ENCODE measurements around the gene ELOVL3.
"Not testable (repeated sequence)": the region's sequence is repeated elsewhere in the genome, so short reads cannot be mapped to it uniquely, and the experiment has no call there.

ELOVL3 gene, protein sequence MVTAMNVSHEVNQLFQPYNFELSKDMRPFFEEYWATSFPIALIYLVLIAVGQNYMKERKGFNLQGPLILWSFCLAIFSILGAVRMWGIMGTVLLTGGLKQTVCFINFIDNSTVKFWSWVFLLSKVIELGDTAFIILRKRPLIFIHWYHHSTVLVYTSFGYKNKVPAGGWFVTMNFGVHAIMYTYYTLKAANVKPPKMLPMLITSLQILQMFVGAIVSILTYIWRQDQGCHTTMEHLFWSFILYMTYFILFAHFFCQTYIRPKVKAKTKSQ

DNA sequence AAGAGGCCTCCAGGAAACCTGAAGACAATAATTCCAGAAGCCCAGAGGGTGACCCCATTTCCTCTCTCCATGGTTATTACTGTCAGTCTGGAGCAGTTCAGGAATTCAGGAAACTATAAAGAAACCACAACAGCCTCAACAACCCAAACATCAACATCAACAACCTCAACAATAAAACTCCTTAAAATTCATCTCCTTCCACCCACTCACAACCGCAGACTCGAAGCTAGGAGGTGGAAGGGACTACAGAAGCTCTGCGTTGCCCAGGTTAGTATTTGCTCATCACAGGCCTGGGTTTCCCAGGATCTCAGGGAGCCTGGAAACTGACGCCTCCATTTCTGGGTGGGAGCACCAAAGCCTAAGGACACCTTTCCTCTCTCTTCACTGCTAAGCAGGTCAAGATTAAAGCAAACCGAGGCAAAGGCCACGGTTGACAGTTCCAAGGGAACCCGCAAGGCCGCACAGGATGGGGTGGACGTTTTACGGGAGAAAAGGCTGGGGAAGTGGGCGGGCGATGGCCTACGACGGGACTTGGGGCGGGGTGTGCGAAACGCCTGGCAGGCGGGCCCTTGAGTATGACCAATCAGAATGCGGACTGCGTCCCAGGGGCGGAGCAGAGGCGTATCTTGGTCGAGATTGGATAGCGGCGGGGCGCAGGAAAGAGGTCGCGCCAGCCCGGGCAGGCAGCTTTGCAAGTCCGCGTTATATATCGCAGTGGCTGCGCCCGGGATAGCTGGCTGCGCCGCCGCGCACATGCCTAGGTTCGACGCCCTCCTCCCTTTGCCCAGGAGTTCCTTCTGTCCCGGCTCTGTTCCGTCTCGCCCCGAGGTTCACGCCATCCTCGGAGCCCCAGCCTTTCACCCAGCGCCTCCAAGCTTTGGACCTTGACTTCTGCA, at the start of gene ELOVL3:
TSS of gene ELOVL3 (plus strand) at position 654 of the 896 bp plus-strand sequence. CDS start 250 bp downstream, outside the sequence.
- peak; percentile 74 for DNase-seq

DNA sequence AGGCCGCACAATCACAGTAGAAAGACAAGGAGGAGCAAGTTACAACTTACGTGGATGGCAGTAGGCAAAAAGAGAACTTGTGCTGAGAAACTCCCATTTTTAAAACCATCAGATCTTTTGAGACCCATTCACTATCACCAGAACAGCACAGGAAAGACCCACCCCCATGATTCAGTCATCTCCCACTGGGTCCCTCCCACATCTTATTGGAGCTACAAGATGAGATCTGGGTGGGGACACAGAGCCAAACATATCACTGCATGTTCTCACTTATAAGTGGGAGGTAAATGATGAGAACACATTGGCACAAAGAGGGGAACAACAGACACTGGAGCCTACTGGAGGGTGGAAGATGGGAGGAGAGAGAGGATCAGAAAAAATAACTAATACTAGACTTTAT, 41.5 kb upstream of the ELOVL3 start:
- DNase-seq: no peak

DNA sequence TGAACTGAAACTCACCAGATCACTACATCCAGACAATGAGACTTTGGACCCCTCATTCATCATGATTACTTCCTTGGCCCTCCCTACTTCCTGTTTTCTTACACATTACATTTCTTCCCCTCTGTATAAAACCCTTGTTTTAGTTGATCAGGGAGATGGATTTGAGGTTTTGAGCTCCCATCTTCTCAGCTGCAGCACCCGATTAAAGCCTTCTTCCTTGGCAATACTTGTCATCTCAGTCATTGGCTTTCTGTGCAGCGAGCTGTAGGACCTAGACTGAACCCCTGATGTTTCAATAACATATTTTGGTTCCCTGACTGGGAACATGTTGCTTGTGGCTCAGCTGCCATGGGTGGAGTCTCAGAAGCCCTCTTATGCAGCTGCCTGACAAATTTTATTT, 40.8 kb upstream of the ELOVL3 start:
- DNase-seq: no peak

DNA sequence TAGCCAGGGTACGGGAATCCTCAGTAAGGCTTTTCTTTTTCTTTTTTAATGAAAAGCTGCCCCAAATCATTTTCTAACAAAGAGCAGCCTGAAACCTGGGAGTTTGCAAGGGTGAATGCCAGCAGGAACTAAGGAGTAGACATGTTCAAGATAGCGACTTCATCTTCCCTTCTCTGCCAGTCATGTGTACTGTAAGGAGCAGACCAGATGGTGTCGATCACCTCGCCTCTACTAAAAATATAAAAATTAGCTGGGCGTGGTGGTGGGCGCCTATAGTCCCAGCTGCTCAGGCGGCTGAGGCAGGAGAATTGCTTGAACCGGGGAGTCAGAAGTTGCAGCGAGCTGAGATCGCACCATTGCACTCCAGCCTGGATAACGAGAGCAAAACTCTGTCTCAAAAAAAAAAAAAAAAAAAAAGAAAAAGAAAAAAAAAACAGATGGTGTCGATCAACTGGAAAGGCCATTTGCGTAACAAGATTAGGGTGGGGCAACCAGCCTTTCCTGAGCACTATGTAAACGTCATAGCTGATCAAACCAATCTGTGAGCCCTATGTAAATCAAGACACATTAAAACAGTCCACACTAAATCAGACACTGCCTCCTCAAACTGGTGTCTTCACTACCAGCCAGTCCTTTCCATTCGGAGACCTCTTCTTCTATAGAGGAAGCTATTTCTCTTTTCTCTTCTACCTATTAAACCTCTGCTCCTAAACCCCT, 40.1 kb upstream of the ELOVL3 start:
- peak; percentile 11 to 60 for DNase-seq

DNA sequence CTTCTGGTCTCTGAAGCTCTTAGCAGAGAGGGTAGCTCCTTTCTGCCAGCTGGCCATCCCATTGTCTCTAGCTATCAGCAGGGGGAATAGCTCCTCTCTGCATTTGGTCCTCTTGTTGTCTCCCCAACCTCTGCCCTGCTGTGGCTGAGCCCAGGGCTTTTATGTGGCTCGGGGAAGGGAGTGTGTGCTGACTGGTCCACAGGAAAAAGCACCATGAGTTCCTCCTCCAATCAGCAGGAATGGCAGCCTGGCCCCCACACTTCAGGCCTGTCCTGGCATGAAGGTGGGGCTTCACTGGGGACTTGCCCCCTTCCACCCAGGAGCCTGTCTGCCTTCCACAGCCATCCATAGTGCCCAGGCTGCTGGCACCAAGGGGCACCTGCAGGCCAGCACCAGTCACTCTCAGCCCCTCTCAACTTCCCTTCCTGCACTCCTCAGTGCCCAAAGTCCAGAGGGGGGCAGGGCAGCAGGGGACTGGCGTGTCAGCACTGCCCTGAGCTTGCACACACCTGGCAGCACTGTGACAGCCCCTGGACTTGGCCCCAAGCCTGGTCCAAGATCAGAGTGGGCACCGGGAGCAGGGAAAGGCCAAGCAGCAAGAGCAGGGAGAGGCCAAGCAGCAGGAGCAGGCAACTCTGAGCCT, 37.7 kb upstream of the ELOVL3 start:
- DNase-seq: no peak

DNA sequence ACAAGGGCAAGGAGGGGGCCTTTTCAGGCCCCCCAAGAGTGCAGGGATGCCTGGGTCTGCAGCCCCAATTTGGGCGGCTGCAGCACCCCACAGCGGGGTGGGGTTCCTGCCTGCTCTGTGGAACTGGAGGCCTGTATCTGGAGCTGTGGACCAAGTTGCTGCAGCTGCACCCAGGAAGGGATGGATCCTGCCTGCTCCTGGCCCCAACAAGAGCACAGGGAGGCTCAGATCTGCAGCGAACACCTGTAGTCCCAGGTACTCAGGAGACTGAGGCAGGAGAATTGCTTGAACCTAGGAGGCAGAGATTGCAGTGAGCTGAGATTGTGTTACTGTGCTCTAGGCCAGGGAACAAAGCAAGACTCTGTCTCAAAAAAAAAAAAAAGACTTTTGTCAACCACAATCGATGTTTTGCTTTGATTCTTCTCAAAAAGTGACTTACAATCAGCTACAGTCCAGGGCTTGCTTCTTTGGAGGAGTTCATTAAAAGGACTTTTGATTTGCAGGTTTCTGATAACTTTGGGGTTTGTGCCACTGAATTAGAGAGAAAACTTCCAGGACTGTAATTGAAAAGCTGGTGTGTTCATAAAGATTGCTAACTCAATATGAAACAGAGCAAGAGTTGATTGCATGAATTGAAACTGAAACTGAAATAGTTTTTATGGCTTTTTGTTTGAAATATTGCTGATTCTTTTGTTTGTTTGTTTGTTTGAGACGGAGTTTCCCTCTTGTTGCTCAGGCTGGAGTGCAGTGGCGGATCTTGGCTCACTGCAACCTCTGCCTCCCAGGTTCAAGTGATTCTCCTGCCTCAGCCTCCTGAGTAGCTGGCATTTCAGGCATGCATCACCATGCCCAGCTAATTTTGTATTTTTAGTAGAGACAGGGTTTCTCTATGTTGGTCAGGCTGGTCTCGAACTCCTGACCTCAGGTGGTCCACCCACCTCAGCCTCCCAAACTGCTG, 36.9 kb upstream of the ELOVL3 start:
- not testable (repeated sequence) for DNase-seq

DNA sequence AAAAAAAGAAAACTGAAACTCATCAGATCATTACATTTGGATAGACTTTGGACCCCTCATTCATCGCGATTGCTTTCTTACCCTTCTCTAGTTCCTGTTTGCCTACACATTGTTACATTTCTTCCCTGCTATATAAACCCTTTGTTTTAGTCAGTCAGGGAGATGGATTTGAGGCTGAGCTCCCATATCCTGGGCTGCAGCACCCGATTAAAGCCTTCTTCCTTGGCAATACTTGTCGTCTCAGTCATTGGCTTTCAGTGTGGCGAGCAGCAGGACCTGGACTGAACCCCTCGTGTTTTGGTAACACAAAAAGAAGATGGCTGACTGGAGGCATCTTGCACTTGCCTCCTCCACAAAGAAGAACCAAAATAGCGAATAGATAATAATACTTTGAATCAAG, 34.1 kb upstream of the ELOVL3 start:
- DNase-seq: no peak

DNA sequence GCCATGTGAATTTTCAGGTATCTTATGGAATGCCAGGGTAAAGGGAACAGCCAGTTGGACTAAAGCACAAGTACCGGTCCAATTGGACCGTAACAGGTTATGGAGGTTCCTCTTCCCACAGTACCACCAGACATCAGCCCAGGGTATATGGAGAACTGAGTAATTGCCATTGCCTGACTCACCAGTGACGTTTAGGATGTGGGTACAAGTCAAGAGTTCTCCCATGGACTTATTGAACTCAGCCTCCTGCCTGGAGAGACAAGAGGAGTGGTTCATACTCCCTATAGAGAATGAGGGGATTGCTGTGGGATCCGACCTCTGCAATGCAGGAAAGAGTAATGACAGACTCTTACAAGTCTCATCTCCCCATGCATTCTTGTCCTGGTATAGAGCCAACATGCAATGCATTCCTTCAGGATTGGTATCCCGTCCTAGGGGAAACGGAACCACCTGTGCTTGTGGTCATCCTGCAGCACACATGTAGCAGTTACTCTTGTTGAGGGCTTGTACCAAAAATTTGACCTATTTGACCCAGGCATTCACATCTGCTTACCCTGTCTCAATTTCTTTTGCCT, 30.7 kb upstream of the ELOVL3 start:
- DNase-seq: no peak

DNA sequence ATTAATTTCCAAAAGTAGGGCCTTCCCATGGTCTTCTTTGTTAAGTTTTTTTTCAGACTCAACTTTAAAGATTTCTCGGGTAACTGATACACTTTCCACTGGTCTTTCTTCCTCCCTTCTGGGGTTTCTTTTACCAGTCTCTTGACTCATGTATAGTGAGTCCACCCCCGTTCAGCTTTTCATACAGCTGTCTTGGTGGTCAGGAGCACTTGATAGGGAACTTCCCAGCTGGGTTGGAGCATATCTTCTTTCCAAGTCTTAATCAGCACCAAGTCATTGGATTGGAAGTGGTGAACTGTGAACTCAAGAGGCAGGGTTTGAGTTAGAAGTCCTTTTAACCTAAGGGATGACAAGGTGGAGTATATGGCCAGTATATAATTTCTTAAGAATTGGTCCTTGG, 29.2 kb upstream of the ELOVL3 start:
- DNase-seq: no peak

DNA sequence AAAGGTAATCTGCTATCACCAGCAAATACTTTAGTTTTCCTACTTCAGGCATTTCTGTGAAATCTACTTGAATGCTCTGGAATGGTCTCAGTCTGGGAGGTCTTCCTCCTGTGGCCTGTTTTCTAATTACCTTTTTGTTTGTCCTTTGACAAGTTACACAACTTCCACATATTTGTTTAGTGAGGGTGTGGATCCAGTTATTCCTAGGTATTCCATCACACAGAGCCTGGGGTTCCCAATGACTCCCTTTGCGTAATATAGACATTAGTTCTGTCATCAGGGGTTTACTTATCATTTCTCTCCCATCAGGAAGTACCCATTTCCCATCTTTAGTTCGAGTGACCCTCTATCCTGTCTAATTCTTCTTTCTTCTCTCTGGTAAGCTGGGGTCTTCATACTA, 28.1 kb upstream of the ELOVL3 start:
- DNase-seq: no peak

DNA sequence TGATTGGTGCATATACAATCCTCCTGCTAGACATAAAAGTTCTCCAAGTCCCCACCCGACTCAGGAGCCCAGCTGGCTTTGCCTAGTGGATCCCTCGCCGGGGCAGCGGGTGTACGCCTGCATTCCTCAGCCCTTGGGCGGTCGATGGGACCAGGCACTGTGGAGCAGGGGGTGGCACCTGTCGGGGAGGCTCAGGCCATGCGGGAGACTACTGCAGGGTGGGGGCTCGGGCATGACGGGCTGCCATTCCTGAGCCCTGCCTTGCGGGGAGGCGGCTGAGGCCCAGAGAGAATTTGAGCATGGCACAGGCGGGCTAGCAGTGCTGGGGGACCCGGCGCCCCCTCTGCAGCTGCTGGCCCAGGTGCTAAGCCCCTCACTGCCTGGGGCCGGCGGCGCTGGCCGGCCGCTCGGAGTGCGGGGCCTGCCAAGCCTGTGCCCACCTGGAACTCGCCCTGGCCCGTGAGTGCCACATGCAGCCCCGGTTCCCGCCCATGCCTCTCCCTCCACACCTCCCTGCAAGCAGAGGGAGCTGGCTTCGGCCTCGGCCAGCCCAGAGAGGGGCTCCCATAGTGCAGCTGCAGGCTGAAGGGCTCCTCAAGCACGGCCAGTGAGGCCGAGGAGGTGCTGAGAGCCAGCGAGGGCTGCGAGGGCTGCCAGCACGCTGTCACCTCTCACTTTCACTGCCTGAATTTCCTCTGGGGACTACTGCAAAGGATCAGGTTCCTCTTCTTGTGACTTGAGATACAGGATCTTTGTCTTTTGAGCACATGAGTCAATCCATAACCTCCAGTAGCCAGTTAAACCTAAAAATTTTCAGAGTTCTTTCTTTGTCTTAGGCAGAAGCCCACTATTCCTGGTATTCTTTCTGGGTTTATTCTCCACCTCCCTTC, 25.1 kb upstream of the ELOVL3 start:
- no peak for DNase-seq

DNA sequence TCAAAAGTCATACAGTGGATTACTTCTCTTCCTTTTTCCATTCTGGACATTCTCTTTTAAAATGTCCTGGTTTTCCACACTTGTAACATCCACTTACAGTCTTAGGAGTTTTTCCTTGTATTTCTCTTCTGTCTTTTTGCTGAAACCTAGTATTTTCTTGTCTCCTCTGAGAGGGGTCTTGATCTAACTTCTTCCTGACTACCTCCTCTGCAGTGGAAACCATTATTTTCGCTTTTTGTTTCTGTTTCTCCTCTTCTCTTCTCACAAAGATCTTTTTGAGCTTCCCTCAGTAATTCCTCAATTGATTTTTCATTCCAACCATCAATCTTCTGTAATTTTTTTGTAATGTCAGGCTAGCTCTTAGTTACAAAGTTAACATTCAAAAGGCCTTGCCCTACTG, 23.7 kb upstream of the ELOVL3 start:
- no peak for DNase-seq

DNA sequence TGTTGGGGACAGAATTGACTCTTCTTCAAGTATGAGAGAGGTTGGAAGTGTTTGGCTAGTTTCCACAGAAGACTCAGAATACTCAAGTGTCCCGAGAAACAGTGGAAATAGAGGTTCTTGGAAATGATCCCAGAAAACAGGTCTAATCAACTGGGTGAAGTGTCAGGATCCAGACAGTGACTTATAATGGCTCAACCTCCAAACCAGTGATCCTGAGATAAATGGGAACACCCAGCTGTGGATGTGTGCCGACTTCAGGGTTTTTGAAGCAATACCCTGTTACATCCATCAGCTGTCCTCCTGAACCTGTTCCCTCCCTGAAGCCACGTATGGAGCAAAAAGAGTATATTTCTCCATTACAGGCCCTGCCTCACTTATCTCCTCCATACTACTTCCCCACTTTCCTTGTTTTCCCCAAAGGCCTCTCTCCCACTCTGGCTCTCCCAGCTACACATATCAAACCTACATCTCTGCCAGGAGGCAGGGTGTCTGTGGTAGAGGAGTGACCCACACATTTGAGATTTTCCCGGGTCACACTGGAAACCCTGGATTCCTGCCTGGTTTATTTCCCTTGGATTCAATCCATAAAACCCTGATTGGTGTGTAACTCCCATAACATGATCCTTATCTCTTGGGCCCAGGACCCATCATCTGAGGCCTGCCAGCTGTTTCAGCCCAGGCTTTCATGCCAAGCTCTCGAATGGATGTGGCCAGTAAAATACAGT, 17.6 kb upstream of the ELOVL3 start:
- no peak for DNase-seq

DNA sequence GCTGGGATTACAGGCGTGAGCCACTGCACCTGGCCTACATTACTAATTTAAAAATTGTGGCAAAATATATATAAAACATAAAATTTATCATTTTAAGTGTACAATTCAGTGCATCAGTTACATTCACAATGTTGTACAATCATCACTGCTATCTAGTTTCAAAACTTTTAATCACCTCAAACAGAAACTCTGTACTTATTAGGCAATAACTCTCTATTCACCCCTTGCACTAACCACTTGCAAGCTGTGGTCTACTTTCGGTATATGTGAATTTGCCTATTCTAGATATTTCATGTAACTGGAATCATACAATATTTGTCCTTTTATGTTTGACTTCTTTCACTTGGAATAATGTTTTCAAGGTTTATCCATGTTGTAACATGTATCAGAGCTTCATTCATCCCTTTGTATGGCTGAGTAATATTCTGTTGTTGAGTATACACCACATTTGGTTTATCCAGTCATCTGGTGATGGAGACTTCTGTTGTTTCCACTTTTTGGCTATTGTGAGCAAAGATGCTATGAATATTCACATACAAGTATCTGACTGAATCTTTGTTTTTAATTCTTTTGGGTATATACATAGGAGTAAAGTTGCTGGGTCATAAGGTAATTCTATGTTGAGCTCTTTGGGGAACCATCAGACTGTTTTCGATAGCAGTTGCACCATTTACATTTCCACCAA, 14.3 kb upstream of the ELOVL3 start:
- DNase-seq: no peak

DNA sequence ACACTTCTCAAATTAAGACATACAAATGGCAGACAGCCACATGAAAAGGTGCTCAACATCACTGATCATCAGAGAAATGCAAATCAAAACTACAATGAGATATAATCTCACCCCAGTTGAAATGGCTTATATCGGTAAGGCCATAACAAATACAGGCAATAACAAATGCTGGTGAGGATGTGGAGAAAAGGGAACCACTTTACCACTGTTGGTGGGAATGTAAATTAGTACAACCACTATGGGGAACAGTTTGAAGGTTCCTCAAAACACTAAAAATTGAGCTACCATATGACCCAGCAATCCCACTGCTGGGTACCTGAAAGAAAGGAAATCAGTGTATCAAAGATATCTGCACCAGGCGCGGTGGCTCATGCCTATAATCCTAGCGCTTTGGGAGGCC, 12.5 kb upstream of the ELOVL3 start:
- DNase-seq: not testable (repeated sequence)

DNA sequence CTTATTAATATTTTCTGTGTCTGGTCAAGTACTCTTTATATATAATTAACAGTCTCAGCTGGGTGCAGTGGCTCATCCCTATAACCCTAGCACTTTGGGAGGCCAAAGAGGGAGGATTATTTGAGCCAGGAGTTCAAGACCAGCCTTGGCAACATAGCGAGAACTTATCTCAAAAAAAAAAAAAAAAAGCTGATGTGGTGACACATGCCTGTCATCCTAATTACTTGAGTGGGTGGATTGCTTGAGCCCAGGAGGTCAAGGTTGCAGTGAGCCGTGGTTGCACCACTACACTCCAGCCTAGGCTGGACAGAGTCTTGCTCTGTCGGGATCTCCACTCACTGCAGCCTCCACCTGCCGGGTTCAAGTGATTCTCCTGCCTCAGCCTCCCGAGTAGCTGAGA, 6.7 kb upstream of the ELOVL3 start:
- no peak for DNase-seq

DNA sequence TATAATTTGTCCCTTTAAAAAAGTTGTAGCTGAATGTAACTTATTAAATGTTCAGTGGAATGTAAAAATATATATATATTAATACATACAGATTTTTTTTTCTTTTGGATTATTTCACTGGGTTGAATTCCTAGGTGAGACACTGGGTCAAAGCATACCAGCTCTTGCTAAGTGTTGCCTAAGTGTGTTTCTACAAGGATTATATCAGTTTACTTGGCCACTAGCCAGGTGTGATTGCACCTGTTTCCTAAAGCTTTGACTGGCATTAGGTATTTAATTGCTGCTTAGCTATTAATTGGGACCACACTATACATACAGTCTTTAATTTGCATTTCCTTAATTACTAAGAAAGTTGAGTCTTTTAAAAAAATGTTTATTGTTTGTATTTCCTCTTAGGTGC, 5.5 kb upstream of the ELOVL3 start:
- DNase-seq: peak; percentile 17 to 62

DNA sequence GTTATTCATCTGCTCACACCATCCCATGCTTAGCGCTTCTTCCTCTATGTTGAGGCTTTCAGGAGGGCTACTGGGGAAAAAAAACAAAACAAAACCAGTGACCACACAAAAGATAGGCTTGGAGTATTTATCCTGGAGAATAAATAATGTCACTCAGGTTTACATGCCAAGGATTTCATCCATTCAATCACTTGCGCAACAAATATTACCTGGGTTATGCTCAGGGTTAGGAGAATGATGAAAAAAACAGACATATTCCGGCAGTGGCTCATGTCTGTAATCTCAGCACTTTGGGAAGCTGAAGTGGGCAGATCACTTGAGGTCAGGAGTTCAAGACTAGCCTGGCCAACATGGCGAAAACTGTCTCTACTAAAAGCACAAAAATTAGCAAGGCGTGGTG, 3.3 kb upstream of the ELOVL3 start:
- DNase-seq: no peak

DNA sequence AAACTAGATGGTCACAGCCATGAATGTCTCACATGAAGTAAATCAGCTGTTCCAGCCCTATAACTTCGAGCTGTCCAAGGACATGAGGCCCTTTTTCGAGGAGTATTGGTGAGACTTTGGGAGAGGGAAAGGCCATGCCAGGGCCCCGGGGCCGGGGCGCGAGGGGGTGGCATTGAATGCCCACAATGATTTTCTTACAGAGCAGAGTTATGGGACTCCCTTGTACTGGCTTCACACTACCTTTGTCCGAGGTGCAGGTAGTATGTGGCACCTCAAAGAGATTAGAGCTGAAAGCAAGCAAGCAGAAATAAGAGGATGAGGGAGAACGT, 407 bp downstream of the ELOVL3 start:
- no peak for DNase-seq
